Endodermal cell (in vitro differentiated cells): ENCODE results near the gene RBM12. TPM values are rescaled to one million over a fixed set of nuclear protein-coding genes. Genes with fewer than 3 reads are reported as not detected.

Experiments
- DNase-seq: peaks from one replicate; pipeline ENCODE4 v3.0.0-alpha.2; 2017
- H3K27ac ChIP-seq: 2 replicates; pipeline ENCODE4 v1.5.1; 2013; ENCODE audit warnings: mild to moderate bottlenecking, low read depth, low read length, moderate library complexity
- H3K27me3 ChIP-seq: 2 replicates; pipeline ENCODE4 v1.6.1; 2013; ENCODE audit warnings: mild to moderate bottlenecking, low read length, moderate library complexity; ENCODE audit not compliant: insufficient read depth, control insufficient read depth, poor library complexity, severe bottlenecking
- H3K36me3 ChIP-seq: 2 replicates; pipeline ENCODE4 v1.7.0; 2013; ENCODE audit warnings: mild to moderate bottlenecking, low read length, moderate library complexity; ENCODE audit not compliant: control insufficient read depth, insufficient read depth
- H3K4me1 ChIP-seq: one replicate; pipeline ENCODE4 v1.7.0; 2013; ENCODE audit warnings: low read length; ENCODE audit not compliant: control insufficient read depth, insufficient read depth
- H3K4me3 ChIP-seq: 2 replicates; pipeline ENCODE4 v1.5.1; 2013; ENCODE audit warnings: mild to moderate bottlenecking, low read length, moderate library complexity
- H3K9ac ChIP-seq: 2 replicates; pipeline ENCODE4 v1.6.1; 2013; ENCODE audit warnings: mild to moderate bottlenecking, low read length, moderate library complexity; ENCODE audit not compliant: poor library complexity, severe bottlenecking; ENCODE audit errors: extremely low read depth
- H3K9me3 ChIP-seq: 2 replicates; pipeline ENCODE4 v1.6.1; 2013; ENCODE audit warnings: mild to moderate bottlenecking, low read length, moderate library complexity; ENCODE audit not compliant: control insufficient read depth
- H3K27ac Mint-ChIP-seq: 2 replicates; pipeline ENCODE4 v1.8.0; 2020; ENCODE audit warnings: mixed read lengths
- H3K27me3 Mint-ChIP-seq: 2 replicates; pipeline ENCODE4 v1.8.0; 2021; ENCODE audit warnings: mild to moderate bottlenecking, mixed read lengths; ENCODE audit not compliant: insufficient read depth
- H3K36me3 Mint-ChIP-seq: 2 replicates; pipeline ENCODE4 v1.8.0; 2020; ENCODE audit warnings: low read depth, mixed read lengths
- H3K4me1 Mint-ChIP-seq: 2 replicates; pipeline ENCODE4 v1.8.0; 2020; ENCODE audit warnings: mixed read lengths
- H3K4me3 Mint-ChIP-seq: 2 replicates; pipeline ENCODE4 v1.8.0; 2020; ENCODE audit warnings: mild to moderate bottlenecking, moderate library complexity, mixed read lengths
- H3K9me3 Mint-ChIP-seq: 2 replicates; pipeline ENCODE4 v1.8.0; 2020; ENCODE audit warnings: mild to moderate bottlenecking, mixed read lengths
- CTCF ChIP-seq: fragments of 200-600 bp; sonication (generic); conservative IDR thresholded peaks from 2 replicates; pipeline ENCODE4 v1.5.0; 2021; ENCODE audit warnings: antibody characterized with exemption, mild to moderate bottlenecking
- WGBS, 2 experiments: methylation state at CpG; one replicate each; pipeline versions ENCODE4 v1.1.5 to v1.1.7; 2013; ENCODE audit warnings: missing lambda C conversion rate in 2 of 2, mixed read lengths in 1 of 2; ENCODE audit not compliant: insufficient coverage in 1 of 2, insufficient read length in 1 of 2; 5-methylcytosine and 5-hydroxymethylcytosine counted together
- total RNA-seq, 2 donors: library from RNA; stranded (reverse); fragmentation: NEBNext Ultra II Directional in 1 of 2; extraction: Animal tissue kit (Norgen Biotek cat#: 25700) in 1 of 2; gene quantifications; 2 replicates in 1 of 2; 3 replicates in 1 of 2; pipeline ENCODE4 v1.2.1, GENCODE V29; 2021

RBM12 gene
- total RNA-seq, 2 donors from 2014 or later: 106 to 158 TPM

GRCh38 chr20:35657271-35657670, 7.4 kb downstream of the RBM12 start:
- Histone ChIP-seq H3K9me3 (no peaks in the 10 kb centered on the region), H3K9ac (no peak overlapping the region), H3K4me1 (no peaks in the 10 kb centered on the region), H3K27ac (no peak overlapping the region), H3K36me3 (peaks cover 50% of the 10 kb centered on the region), H3K4me3 (no peak overlapping the region), H3K27me3 (no peaks in the 10 kb centered on the region)
- Mint-ChIP-seq H3K27ac (peak overlapping the region; percentile 23), H3K4me3 (no peak overlapping the region), H3K4me1 (peaks cover 14% of the 10 kb centered on the region), H3K27me3 (no peaks in the 10 kb centered on the region), H3K36me3 (peaks cover 16% of the 10 kb centered on the region), H3K9me3 (no peaks in the 10 kb centered on the region)
- 80 to 91% methylated on average over 1 of the region's 1 CpG for WGBS, 2 experiments
- no peak for TF ChIP-seq CTCF
- DNase-seq: no peak

GRCh38 chr20:35654415-35654814, 10.3 kb downstream of the RBM12 start:
- Mint-ChIP-seq H3K4me3 (no peak overlapping the region), H3K36me3 (peaks cover 21% of the 10 kb centered on the region)

GRCh38 chr20:35653893-35654292, 10.8 kb downstream of the RBM12 start:
- peaks cover 67% of the 10 kb centered on the region for H3K36me3 ChIP-seq
- H3K9me3 Mint-ChIP-seq: no peaks in the 10 kb centered on the region
- no peaks in the 10 kb centered on the region for H3K9me3 ChIP-seq
- peaks cover 18% of the 10 kb centered on the region for H3K36me3 Mint-ChIP-seq
- TF ChIP-seq CTCF: no peak
- no peaks in the 10 kb centered on the region for H3K27me3 Mint-ChIP-seq
- no peak overlapping the region for H3K4me3 Mint-ChIP-seq
- H3K27ac Mint-ChIP-seq: no peak overlapping the region
- H3K4me1 Mint-ChIP-seq: peaks cover 5% of the 10 kb centered on the region
- DNase-seq: no peak
- WGBS, 2 experiments: 91 to 92% methylated on average over 3 to 4 of the region's 4 CpGs
- H3K4me1 ChIP-seq: no peaks in the 10 kb centered on the region
- H3K27ac ChIP-seq: no peak overlapping the region
- no peak overlapping the region for H3K9ac ChIP-seq
- H3K27me3 ChIP-seq: no peaks in the 10 kb centered on the region
- no peak overlapping the region for H3K4me3 ChIP-seq

More at GRCh38 chr20:35654415-35654814, 10.3 kb downstream of the RBM12 start:
- no peak for TF ChIP-seq CTCF
- no peak for DNase-seq
- no peak overlapping the region for H3K27ac ChIP-seq
- no peaks in the 10 kb centered on the region for H3K9me3 Mint-ChIP-seq
- H3K36me3 ChIP-seq: peaks cover 62% of the 10 kb centered on the region
- no peaks in the 10 kb centered on the region for H3K4me1 ChIP-seq
- no peak overlapping the region for H3K4me3 ChIP-seq
- H3K9me3 ChIP-seq: no peaks in the 10 kb centered on the region
- no peak overlapping the region for H3K27ac Mint-ChIP-seq
- H3K4me1 Mint-ChIP-seq: peaks cover 8% of the 10 kb centered on the region
- no peak overlapping the region for H3K9ac ChIP-seq
- no peaks in the 10 kb centered on the region for H3K27me3 ChIP-seq
- no peaks in the 10 kb centered on the region for H3K27me3 Mint-ChIP-seq
- 96 to 97% methylated on average over 7 to 9 of the region's 9 CpGs for WGBS, 2 experiments
